SK-N-MC (cell line): ENCODE measurements around the gene BANP.

ENCODE experiments used
- EZH2 ChIP-seq: fragments of 200-600 bp; sonication (generic); IDR thresholded peaks from one replicate; pipeline ENCODE4 v1.6.1; 2017; ENCODE audit warnings: antibody characterized with exemption
- FOXP2 ChIP-seq: optimal IDR thresholded peaks from 2 replicates; pipeline ENCODE3; 2011; ENCODE audit warnings: mild to moderate bottlenecking, moderate library complexity; ENCODE audit not compliant: insufficient read depth; ENCODE audit errors: extremely low read length, control extremely low read depth
- POLR2AphosphoS5 ChIP-seq: IDR thresholded peaks from 2 replicates; pipeline ENCODE4 v1.6.1; 2012; ENCODE audit warnings: mild to moderate bottlenecking, low read depth, low read length, borderline replicate concordance

DNA sequence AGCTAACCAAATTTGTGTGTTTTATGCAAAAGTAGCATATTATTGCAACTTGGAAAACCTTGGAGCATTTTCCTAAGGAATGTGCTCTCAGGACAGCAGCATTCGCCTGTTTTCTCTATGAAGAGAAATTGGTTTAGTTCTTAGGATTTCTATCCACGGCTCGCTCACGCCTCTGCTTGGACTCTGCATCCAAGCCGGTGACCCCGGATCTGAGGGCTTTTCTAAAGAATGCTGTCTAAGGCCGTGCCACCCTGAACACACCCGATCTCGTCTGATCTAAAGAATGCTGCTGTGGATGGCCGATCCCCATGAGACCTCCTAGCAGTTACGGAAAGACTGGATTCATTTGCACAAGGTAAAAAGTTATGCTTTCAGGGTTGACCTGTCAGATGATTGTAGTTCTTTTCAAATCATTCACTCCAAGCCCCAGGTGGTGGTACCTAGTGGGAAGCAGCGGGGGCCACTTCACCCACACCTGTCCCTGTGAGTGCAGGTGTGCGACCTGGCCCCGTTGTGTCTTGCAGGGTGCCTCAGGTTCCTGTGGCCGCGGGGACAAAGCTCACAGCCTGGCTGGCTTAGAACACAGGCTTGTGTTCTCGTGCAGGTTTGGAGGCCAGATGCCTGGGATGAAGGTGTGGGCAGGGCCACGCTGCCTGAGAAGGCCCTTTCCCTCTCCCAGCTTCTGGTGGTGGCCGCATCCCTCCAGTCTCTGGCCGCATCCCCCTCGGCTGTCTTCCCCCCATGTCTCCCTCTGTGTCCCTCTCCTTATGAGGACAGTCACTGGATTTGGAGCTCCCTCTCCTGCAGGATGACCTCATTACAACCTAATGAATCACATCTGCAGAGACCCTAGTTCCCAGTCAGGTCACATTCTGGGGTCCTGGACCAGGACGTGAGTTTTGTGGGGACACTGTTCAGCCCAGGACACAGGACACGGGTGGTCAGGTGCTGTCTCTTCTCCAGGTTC lies 71.1 kb downstream of the BANP start:
- TF ChIP-seq EZH2, result no peak
- no peak for TF ChIP-seq POLR2AphosphoS5
- no peak for TF ChIP-seq FOXP2
